ENCODE measurements around the gene ZNF629. TPM values are rescaled to one million over a fixed set of nuclear protein-coding genes. Genes with fewer than 3 reads are reported as not detected.

Gene ZNF629
- total RNA-seq, 2 experiments from 2014 or later: 2.1 to 2.3 TPM

DNA sequence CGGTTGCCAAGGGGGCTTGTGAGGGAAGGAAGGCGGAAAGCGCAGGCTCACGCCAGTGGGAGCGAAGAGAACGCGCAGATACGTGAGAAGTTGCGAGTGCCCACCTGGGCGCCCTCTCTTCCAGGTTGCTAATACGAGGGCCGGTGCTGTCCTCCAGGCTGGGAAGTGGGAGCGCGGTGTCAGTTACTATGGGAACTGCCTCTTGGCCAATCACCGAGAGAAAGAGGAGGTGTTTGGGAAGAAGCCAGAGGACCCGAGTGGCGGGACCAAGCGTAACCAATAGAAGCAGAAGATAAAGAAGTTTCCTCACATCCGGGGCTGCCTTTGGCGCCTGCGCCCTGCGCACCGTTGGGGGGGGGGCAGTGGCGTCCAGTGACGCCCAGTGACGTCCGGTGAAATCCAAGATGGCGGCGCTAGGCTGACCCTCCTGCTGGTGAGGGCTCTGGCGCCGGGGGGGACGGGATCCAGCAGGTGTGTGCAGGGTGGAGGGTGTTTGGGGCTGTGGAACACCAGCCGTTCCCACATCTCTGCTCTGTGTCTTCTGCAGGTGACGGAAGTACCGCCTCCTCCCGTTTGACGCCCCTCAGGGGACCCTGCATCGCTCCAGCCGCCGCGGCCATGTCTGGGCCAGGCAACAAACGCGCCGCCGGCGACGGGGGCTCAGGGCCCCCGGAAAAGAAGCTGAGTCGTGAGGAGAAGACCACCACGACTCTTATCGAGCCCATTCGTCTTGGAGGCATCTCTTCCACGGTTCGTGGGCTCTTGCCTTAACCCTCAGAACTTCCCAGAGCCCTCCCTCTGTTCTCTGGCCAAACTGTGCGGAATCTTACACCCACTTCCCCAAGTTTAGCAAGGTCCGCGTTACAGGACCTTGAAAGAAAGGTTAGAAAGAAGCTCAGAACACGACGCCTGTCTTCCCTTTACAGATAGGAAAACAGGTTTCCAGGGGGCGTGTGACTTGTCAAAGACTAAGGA lies 24.8 kb downstream of the ZNF629 start, which contains the start of the genes CFAP119 and RNF40:
Gene CFAP119, minus strand, starts transcription at position 135 of the 975 bp plus-strand sequence. CDS start 314 bp downstream, outside the sequence.
Gene RNF40, plus strand, starts transcription at position 395 of the 975 bp plus-strand sequence. Its CDS starts 224 bp downstream, at position 619.
- Mint-ChIP-seq H3K4me3 (peak within 1 kb of the TSS; percentile 94), H3K27ac (peak within 1 kb of the TSS; percentile 87), H3K27me3 (ENCODE audit: low read depth) (no peaks in the 10 kb centered on the region), H3K36me3 (ENCODE audit: low read depth) (peaks cover 9% of the 10 kb centered on the region), H3K9me3 (no peaks in the 10 kb centered on the region), H3K4me1 (ENCODE audit: low read depth) (peaks cover 25% of the 10 kb centered on the region)
- CTCF ChIA-PET: interaction anchor here (1.0 kb wide), 1 partner anchor 27 kb away, joined by 3 read pairs; no protein-coding TSS in a partner anchor
- intact Hi-C loops (cut with micrococcal nuclease): loop anchor here (1.0 kb wide), 8 partner anchors 13 to 160 kb away; partner anchors contain the start of genes BCL7C, FBRS and PHKG2
- DNase-seq: peak; percentile 95

DNA sequence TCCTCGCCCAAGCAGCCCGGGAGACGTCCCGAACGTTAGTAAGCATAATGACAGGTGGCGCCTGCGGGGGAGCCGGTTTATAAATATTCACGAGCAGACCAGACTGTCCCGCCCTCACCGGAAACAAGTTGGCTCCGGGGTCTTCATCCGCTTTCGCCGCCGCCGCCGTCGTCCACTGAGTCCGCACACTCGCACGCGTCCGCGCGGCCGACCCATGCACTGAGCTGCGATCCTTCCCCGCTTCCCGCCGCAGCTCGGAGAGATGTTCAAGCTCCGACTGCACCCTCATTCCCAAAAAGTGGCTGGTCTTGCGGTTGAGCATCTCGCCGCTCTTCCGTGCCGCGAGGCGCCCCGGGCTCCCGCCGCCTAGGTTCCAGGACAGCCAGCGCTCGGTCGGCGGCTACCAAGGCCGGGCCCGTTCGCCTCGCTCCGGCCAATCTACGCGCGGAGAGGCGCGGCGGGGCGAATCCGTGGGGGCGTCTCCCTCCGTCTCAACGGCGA lies 25.5 kb downstream of the ZNF629 start:
- DNase-seq: peak; percentile 43
- Mint-ChIP-seq H3K27me3 (ENCODE audit: low read depth) (no peaks in the 10 kb centered on the region), H3K9me3 (no peaks in the 10 kb centered on the region), H3K36me3 (ENCODE audit: low read depth) (peaks cover 7% of the 10 kb centered on the region), H3K27ac (no peak overlapping the region), H3K4me3 (peak overlapping the region; percentile 94), H3K4me1 (ENCODE audit: low read depth) (peaks cover 25% of the 10 kb centered on the region)
- CTCF ChIA-PET: no interaction called here
- intact Hi-C loops (cut with micrococcal nuclease): no loop called here

DNA sequence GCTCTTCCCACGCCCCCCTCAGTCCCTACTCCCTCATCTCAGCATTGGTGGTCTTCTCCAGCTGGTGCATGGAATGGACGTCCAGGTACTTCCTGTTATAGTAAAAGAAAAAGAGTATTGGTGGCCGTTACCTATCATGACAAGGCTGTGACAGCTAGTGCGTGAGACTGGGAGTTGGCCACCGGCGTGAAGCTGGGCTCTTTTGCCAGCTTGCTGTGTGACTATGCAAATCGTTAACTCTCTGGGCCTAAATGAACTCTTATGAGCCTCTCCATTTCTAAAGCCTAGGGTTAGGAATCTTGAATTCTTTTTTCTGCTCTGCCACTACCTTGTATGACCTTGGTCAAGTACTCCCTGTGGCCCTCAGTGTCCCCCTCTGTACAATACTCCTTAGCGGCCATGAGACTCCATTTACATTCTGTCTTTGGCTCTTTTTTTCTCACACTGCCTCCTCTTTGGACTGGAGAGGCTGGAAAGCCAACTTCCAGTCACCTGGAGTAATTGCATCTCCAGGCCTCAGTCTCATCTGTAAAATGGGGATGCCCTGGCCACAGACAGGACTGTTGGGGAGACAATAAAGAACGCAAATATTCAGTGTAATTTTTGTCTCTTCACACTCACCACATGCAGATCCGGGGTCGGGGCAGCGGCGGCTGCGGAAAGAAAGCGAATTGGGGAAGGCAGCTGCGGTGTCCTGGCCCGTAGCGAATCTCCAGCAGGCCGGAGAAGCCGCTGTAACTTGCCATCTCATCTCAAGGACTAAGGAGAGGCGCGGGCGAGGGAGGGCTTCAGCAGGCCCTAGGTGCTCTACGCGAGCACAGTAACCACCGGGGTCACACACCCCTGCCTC lies 26.2 kb downstream of the ZNF629 start:
- Mint-ChIP-seq H3K9me3 (no peaks in the 10 kb centered on the region), H3K36me3 (ENCODE audit: low read depth) (peaks cover 9% of the 10 kb centered on the region), H3K27ac (no peak overlapping the region), H3K4me1 (ENCODE audit: low read depth) (peaks cover 25% of the 10 kb centered on the region), H3K27me3 (ENCODE audit: low read depth) (no peaks in the 10 kb centered on the region), H3K4me3 (peak overlapping the region; percentile 94)
- CTCF ChIA-PET: interaction anchor here (0.8 to 1.8 kb wide), 3 partner anchors 10 to 84 kb away, joined by 3 to 5 read pairs (median 4); no protein-coding TSS in a partner anchor
- no peak for DNase-seq
- intact Hi-C loops (cut with micrococcal nuclease): no loop called here

DNA sequence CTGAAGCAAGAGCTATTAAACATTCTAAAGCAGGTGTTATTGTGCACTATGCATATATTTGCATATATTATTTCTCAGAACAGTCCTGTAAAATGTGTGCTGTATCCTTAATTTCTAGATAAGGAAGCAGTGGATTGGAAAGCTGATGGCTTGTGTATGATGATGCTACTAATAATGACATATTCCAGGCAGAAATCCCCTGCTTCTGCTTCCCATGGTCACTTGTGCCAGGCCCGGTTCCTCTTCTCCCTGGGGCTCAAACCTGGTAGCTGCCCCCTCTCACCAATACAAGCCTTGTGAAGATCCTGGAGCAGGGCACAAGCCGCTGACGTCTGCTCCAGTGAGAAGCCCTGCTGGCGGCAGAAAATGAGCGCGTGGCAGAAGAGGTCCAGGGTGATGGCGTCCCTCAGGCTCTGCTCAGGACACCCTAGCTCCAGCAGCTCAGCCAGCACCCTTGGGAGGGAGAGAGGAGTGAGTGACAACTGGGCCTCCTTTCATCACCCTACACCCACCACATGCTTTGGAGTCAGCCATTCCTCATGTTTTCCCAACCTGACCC lies 26.9 kb downstream of the ZNF629 start:
- no peaks in the 10 kb centered on the region for H3K9me3 Mint-ChIP-seq
- DNase-seq: no peak
- no peaks in the 10 kb centered on the region for H3K27me3 Mint-ChIP-seq (ENCODE audit: low read depth)
- H3K4me1 Mint-ChIP-seq (ENCODE audit: low read depth): peaks cover 25% of the 10 kb centered on the region
- CTCF ChIA-PET: interaction anchor here (0.8 to 1.8 kb wide), 3 partner anchors 10 to 84 kb away, joined by 3 to 5 read pairs (median 4); no protein-coding TSS in a partner anchor
- H3K4me3 Mint-ChIP-seq: peak overlapping the region; percentile 94
- H3K27ac Mint-ChIP-seq: no peak overlapping the region
- peaks cover 8% of the 10 kb centered on the region for H3K36me3 Mint-ChIP-seq (ENCODE audit: low read depth)
- intact Hi-C loops (cut with micrococcal nuclease): no loop called here

DNA sequence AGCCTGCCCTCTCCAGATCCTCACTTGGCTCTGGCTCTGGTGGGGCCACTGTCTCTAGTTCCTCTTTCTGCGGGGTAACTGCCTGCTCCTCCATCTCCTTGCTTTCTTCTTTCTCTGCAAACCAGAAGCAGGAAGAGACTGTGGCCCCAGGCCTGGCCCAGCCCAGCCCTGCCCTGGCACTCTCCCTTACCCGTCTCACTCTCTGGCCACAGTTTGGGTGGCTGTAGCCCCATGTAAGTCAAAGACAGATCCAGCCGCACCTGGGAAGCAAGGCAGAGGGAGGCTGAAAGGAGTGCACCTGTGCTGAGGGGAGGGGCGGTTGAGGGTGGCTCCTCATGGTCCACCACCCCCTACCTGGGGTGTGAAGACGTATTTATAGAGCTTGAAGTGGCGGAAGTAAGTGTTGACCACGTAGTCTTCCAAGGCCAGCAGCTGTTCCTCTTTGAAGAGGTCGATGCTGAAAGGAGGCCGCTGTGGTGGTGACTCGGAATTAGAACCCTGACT lies 28.0 kb downstream of the ZNF629 start:
- Mint-ChIP-seq H3K36me3 (ENCODE audit: low read depth) (peaks cover 6% of the 10 kb centered on the region), H3K27ac (no peak overlapping the region), H3K4me3 (no peak overlapping the region), H3K9me3 (no peaks in the 10 kb centered on the region), H3K27me3 (ENCODE audit: low read depth) (no peaks in the 10 kb centered on the region), H3K4me1 (ENCODE audit: low read depth) (peaks cover 23% of the 10 kb centered on the region)
- intact Hi-C loops (cut with micrococcal nuclease): no loop called here
- no peak for DNase-seq
- CTCF ChIA-PET: interaction anchor here (0.5 to 1.8 kb wide), 2 partner anchors 11 to 48 kb away, joined by 4 to 5 read pairs; no protein-coding TSS in a partner anchor

DNA sequence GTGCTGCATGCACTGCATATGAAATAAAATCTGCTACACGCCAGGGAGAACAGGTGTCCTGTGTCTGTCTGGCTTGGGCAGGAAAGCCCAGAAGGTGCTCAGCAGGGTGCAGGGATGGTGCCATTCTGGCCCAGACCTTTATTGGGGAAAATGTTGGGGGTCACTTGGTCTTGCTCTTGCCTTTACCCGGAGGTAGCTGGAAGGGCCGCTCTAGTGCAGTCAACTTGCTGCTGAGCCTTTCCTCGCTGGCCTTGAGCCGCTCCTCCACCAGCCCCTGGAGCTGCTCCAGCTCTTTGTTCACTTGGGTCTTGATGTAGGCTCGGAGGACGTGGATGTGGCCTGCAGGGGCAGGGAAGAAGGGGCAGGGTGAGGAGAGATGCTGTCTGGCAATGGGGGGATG lies 29.7 kb downstream of the ZNF629 start:
- Mint-ChIP-seq H3K9me3 (no peaks in the 10 kb centered on the region), H3K4me3 (no peak overlapping the region)
- CTCF ChIA-PET: no interaction called here

DNA sequence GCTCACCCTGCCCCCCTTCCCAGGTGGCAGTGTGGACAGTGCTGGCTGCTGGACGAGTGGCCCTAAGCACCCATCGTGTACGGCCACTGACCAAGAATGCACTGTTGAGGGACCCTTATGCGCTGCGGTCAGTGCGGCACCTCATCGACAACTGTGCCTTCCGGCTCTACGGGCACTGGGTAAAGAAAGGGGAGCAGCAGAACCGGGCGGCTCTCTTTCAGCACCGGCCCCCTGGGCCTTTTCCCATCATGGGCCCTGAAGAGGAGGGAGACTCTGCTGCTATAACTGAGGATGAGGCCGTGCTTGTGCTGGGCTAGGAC lies 30.3 kb downstream of the ZNF629 start:
- intact Hi-C loops (cut with micrococcal nuclease): no loop called here
- CTCF ChIA-PET: no interaction called here
- H3K4me3 Mint-ChIP-seq: no peak overlapping the region
- peaks cover 9% of the 10 kb centered on the region for H3K4me1 Mint-ChIP-seq (ENCODE audit: low read depth)
- no peak for DNase-seq
- H3K27ac Mint-ChIP-seq: no peak overlapping the region
- peaks cover 6% of the 10 kb centered on the region for H3K36me3 Mint-ChIP-seq (ENCODE audit: low read depth)
- no peaks in the 10 kb centered on the region for H3K9me3 Mint-ChIP-seq
- H3K27me3 Mint-ChIP-seq (ENCODE audit: low read depth): no peaks in the 10 kb centered on the region

More for the DNA sequence above, 29.7 kb downstream of the ZNF629 start:
- intact Hi-C loops (cut with micrococcal nuclease): no loop called here
- H3K36me3 Mint-ChIP-seq (ENCODE audit: low read depth): peaks cover 6% of the 10 kb centered on the region
- no peak for DNase-seq
- H3K27ac Mint-ChIP-seq: no peak overlapping the region
- peaks cover 11% of the 10 kb centered on the region for H3K4me1 Mint-ChIP-seq (ENCODE audit: low read depth)
- no peaks in the 10 kb centered on the region for H3K27me3 Mint-ChIP-seq (ENCODE audit: low read depth)

DNA sequence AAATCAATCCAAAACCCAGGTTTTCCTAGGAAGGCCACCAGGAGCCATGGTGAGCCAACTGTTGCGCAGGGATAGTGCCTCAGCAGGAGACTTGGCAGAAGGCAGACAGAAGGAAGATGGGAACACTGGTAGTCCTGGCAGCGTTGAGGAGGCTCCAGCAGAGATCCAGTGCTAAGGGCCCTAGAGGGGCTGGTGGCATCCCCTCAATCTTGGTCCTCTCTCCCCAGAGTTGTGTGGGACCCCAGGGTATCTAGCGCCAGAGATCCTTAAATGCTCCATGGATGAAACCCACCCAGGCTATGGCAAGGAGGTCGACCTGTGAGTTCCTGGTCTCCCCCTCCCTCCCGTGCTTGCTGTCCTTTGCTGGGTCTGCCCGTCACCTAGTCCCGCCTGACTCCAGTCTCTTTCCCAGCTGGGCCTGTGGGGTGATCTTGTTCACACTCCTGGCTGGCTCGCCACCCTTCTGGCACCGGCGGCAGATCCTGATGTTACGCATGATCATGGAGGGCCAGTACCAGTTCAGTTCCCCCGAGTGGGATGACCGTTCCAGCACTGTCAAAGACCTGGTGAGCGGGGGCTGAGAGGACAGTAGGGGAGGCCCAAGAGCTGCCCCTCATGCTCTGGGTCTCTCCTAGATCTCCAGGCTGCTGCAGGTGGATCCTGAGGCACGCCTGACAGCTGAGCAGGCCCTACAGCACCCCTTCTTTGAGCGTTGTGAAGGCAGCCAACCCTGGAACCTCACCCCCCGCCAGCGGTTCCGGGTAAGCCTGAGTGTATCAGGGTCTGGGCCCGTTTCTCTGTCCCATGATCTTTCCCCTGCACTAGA lies 30.8 kb downstream of the ZNF629 start:
- intact Hi-C loops (cut with micrococcal nuclease): no loop called here
- H3K9me3 Mint-ChIP-seq: no peaks in the 10 kb centered on the region
- CTCF ChIA-PET: no interaction called here
- no peak overlapping the region for H3K27ac Mint-ChIP-seq
- no peaks in the 10 kb centered on the region for H3K27me3 Mint-ChIP-seq (ENCODE audit: low read depth)
- H3K4me3 Mint-ChIP-seq: no peak overlapping the region
- DNase-seq: no peak
- peaks cover 8% of the 10 kb centered on the region for H3K4me1 Mint-ChIP-seq (ENCODE audit: low read depth)
- H3K36me3 Mint-ChIP-seq (ENCODE audit: low read depth): peaks cover 10% of the 10 kb centered on the region

DNA sequence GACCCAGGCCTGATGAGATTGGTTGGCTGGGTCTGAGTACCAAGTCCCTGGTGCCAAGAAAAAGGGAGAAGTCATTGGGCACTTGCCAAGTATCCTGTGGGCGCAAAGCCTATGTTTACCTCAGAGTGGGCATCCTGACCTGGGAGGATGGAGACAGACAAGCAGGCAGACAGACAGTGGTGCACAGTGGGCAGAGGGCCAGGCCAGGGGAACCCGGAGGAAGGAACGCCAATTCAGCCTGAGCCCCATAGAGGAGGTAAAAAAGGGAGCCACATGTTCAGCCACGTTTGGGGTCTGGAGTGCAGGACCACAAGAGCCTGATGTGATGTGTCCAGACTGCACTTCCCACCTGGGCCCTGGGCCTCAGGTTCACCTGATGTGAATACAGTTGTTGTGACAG lies 33.4 kb downstream of the ZNF629 start:
- DNase-seq: no peak
- H3K27me3 Mint-ChIP-seq (ENCODE audit: low read depth): no peaks in the 10 kb centered on the region
- intact Hi-C loops (cut with micrococcal nuclease): no loop called here
- peaks cover 16% of the 10 kb centered on the region for H3K36me3 Mint-ChIP-seq (ENCODE audit: low read depth)
- H3K9me3 Mint-ChIP-seq: no peaks in the 10 kb centered on the region
- H3K27ac Mint-ChIP-seq: no peak overlapping the region
- CTCF ChIA-PET: interaction anchor here (1.2 kb wide), 1 partner anchor 189 kb away, joined by 3 read pairs; no protein-coding TSS in a partner anchor
- no peak overlapping the region for H3K4me3 Mint-ChIP-seq
- H3K4me1 Mint-ChIP-seq (ENCODE audit: low read depth): peaks cover 9% of the 10 kb centered on the region

DNA sequence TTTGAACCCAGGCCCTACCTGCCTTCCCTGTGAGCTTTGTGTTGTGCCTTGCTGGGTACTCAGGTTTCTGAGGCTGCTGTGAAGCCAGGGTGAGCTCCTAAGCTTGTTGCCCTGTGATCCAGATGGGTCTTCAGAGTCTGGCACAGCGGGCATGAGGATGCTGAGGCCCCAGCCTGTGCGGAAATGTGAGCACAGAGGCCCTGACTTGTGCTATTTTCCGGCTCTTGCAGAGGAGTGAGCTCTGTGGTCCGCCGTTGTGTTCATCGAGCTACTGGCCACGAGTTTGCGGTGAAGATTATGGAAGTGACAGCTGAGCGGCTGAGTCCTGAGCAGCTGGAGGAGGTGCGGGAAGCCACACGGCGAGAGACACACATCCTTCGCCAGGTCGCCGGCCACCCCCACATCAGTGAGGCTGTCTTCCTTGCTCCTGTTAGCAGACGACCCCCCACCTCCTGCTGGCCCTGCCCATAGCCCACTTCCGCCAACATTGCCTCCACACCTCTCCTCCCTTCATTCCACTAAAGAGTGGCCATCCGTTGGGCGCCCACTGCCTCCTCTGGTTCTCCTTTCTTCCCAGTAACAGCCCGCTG lies 36.0 kb downstream of the ZNF629 start:
- CTCF ChIA-PET: interaction anchor here (1.0 kb wide), 1 partner anchor 63 kb away, joined by 3 read pairs; no protein-coding TSS in a partner anchor
- no peaks in the 10 kb centered on the region for H3K27me3 Mint-ChIP-seq (ENCODE audit: low read depth)
- no peaks in the 10 kb centered on the region for H3K9me3 Mint-ChIP-seq
- no peak for DNase-seq
- peaks cover 13% of the 10 kb centered on the region for H3K36me3 Mint-ChIP-seq (ENCODE audit: low read depth)
- H3K27ac Mint-ChIP-seq: no peak overlapping the region
- no peak overlapping the region for H3K4me3 Mint-ChIP-seq
- peaks cover 19% of the 10 kb centered on the region for H3K4me1 Mint-ChIP-seq (ENCODE audit: low read depth)
- intact Hi-C loops (cut with micrococcal nuclease): no loop called here

DNA sequence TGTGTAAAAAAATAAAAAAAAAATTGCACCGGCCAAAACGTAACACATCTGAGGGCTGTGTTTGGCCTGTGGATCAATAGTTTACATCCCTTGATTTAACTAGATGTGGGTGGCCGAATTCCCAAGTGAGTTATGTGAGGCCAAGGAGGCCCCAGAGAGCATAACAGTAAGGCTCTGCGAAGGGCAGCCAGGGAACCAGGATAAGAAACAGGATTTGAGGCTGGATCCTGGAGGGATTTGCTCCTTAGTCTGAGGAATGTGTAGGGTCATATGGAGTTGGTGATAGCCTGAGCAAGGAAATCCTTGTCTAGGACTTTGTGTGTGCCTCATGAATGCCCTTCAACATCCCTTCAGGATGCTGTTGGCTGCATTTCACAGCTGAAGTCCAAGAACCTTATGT lies 36.8 kb downstream of the ZNF629 start:
- Mint-ChIP-seq H3K4me3 (peak overlapping the region; percentile 89), H3K27ac (no peak overlapping the region), H3K36me3 (ENCODE audit: low read depth) (peaks cover 10% of the 10 kb centered on the region), H3K9me3 (no peaks in the 10 kb centered on the region), H3K4me1 (ENCODE audit: low read depth) (peaks cover 19% of the 10 kb centered on the region), H3K27me3 (ENCODE audit: low read depth) (no peaks in the 10 kb centered on the region)
- intact Hi-C loops (cut with micrococcal nuclease): no loop called here
- no peak for DNase-seq
- CTCF ChIA-PET: no interaction called here

All from activated naive CD4-positive, alpha-beta T cell treated with anti-CD3 and anti-CD28 coated beads for 36 hours (primary cell).